ENCODE data around the gene DNAH1. TPM values are rescaled to one million over a fixed set of nuclear protein-coding genes. Genes with fewer than 3 reads are reported as not detected.

Gene DNAH1
- total RNA-seq, 1 experiment from 2014 or later = 2.4 TPM

- Histone ChIP-seq H3K4me3 (ENCODE audit: low read depth in 2 of 2, low read length in 2 of 2) (no peak overlapping the region), H3K36me3 (ENCODE audit: control insufficient read depth, insufficient read depth, low read length) (no peaks in the 10 kb centered on the region), H3K4me1 (ENCODE audit: control insufficient read depth, insufficient read depth, low read length) (no peaks in the 10 kb centered on the region), H3K27ac (ENCODE audit: low read length) (no peak overlapping the region), H3K27me3 (ENCODE audit: control insufficient read depth, insufficient read depth, low read length) (no peaks in the 10 kb centered on the region), H3K9me3 (ENCODE audit: control insufficient read depth, insufficient read depth, low read depth, low read length) (no peaks in the 10 kb centered on the region)
- intact Hi-C loops (cut with micrococcal nuclease; ENCODE audit: unreplicated experiment) = no loop called here
- TF ChIP-seq TCF7L2 (IDR thresholded peaks at IDR 0.05; ENCODE audit: low read depth, low read length) = no peak
- no peak for TF ChIP-seq POLR2AphosphoS5 (IDR thresholded peaks at IDR 0.05; ENCODE audit: low read depth, low read length)
- TF ChIP-seq, protein P1, sequence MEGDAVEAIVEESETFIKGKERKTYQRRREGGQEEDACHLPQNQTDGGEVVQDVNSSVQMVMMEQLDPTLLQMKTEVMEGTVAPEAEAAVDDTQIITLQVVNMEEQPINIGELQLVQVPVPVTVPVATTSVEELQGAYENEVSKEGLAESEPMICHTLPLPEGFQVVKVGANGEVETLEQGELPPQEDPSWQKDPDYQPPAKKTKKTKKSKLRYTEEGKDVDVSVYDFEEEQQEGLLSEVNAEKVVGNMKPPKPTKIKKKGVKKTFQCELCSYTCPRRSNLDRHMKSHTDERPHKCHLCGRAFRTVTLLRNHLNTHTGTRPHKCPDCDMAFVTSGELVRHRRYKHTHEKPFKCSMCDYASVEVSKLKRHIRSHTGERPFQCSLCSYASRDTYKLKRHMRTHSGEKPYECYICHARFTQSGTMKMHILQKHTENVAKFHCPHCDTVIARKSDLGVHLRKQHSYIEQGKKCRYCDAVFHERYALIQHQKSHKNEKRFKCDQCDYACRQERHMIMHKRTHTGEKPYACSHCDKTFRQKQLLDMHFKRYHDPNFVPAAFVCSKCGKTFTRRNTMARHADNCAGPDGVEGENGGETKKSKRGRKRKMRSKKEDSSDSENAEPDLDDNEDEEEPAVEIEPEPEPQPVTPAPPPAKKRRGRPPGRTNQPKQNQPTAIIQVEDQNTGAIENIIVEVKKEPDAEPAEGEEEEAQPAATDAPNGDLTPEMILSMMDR (IDR thresholded peaks at IDR 0.05) = no peak
- TF ChIP-seq REST (IDR thresholded peaks at IDR 0.05; ENCODE audit: insufficient read depth in 1 of 2, low read depth in 2 of 2, low read length in 1 of 2) = no peak
- no peak for TF ChIP-seq SIN3A (IDR thresholded peaks at IDR 0.05; ENCODE audit: borderline replicate concordance, insufficient read depth, low read depth, low read length)
- BruUV-seq (replicated peaks) = no TSS peak
- ChIA-PET POLR2A (no interaction called here), CTCF (no interaction called here)
- in situ Hi-C loops (cut with HindIII; ENCODE audit: low pct_unique_long_range_greater_than_20kb, low sequenced_read_pairs) = no loop called here
- ATAC-seq = no peak
- DNase-seq (ENCODE audit: low read depth, low spot score) = no peak
Observed at GRCh38 chr3:52355526-52355925, 39.4 kb downstream of the DNAH1 start.

DNA sequence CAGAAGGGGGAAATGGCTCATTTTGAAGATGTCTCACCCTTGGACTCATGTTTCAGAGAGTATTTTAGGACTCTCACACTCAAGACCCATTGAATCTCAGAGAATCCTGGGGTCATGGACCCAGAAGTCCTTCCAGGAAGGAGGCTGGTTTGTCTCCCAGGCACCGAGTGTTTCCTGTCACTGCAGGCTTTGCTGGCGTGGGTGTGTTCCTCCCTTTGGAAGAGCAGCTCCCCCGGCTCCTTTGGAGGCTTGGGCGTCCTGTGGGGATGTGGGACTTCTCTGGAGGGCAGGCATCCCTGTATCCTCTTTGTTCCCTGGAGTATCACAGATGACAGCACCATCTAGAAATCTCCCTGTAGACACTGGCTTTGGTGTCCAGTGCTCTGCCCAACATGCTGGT, 40.0 kb downstream of the DNAH1 start:
- Histone ChIP-seq H3K9me3 (ENCODE audit: control insufficient read depth, insufficient read depth, low read depth, low read length) (no peaks in the 10 kb centered on the region), H3K36me3 (ENCODE audit: control insufficient read depth, insufficient read depth, low read length) (no peaks in the 10 kb centered on the region), H3K27ac (ENCODE audit: low read length) (no peak overlapping the region), H3K4me3 (ENCODE audit: low read depth in 2 of 2, low read length in 2 of 2) (no peak overlapping the region), H3K4me1 (ENCODE audit: control insufficient read depth, insufficient read depth, low read length) (no peaks in the 10 kb centered on the region), H3K27me3 (ENCODE audit: control insufficient read depth, insufficient read depth, low read length) (no peaks in the 10 kb centered on the region)
- no peak for ATAC-seq
- TF ChIP-seq, protein P1 (IDR thresholded peaks at IDR 0.05) = no peak
- TF ChIP-seq REST (IDR thresholded peaks at IDR 0.05; ENCODE audit: insufficient read depth in 1 of 2, low read depth in 2 of 2, low read length in 1 of 2) = no peak
- in situ Hi-C loops (cut with HindIII; ENCODE audit: low pct_unique_long_range_greater_than_20kb, low sequenced_read_pairs) (no loop called here), intact Hi-C loops (cut with micrococcal nuclease; ENCODE audit: unreplicated experiment) (no loop called here)
- ChIA-PET CTCF (interaction anchor here (0.7 kb wide), 1 partner anchor 137 kb away, joined by 3 read pairs; no protein-coding TSS in a partner anchor), POLR2A (no interaction called here)
- DNase-seq (ENCODE audit: low read depth, low spot score) = no peak
- BruUV-seq (replicated peaks) = no TSS peak

Data from Panc1 (cell line).